GM18858 (cell line): ENCODE measurements around the gene FBXW12.

Experiments used
- ATAC-seq: cut with Tn5 transposase; IDR thresholded peaks from one replicate; pipeline ENCODE4 v1.9.1; 2021; ENCODE audit not compliant: unreplicated experiment

The FBXW12 gene

GRCh38 chr3:48406443-48407431 lies 34.7 kb downstream of the FBXW12 start:
- ATAC-seq = no peak

GRCh38 chr3:48407542-48408099 lies 35.6 kb downstream of the FBXW12 start:
- no peak for ATAC-seq

GRCh38 chr3:48408823-48409281 lies 36.8 kb downstream of the FBXW12 start:
- no peak for ATAC-seq

GRCh38 chr3:48409291-48410201 lies 37.5 kb downstream of the FBXW12 start:
- ATAC-seq = no peak

GRCh38 chr3:48410205-48411040 lies 38.4 kb downstream of the FBXW12 start:
- no peak for ATAC-seq

GRCh38 chr3:48411041-48411588 lies 39.1 kb downstream of the FBXW12 start:
- ATAC-seq = no peak

- no peak for ATAC-seq
Measured at GRCh38 chr3:48411606-48412374, 39.8 kb downstream of the FBXW12 start.

GRCh38 chr3:48412375-48413001 lies 40.5 kb downstream of the FBXW12 start:
- no peak for ATAC-seq

GRCh38 chr3:48413086-48413485 lies 41.1 kb downstream of the FBXW12 start:
- no peak for ATAC-seq

- no peak for ATAC-seq
Measured at GRCh38 chr3:48413611-48414010, 41.6 kb downstream of the FBXW12 start.

- no peak for ATAC-seq
Measured at GRCh38 chr3:48414376-48415250, 42.6 kb downstream of the FBXW12 start.

GRCh38 chr3:48415251-48415953 lies 43.4 kb downstream of the FBXW12 start:
- ATAC-seq = no peak

GRCh38 chr3:48416091-48416505 lies 44.1 kb downstream of the FBXW12 start:
- no peak for ATAC-seq

- ATAC-seq = no peak
Measured at GRCh38 chr3:48416546-48416945, 44.5 kb downstream of the FBXW12 start.

GRCh38 chr3:48417529-48418108 lies 45.6 kb downstream of the FBXW12 start:
- no peak for ATAC-seq

GRCh38 chr3:48418140-48418539 lies 46.1 kb downstream of the FBXW12 start:
- ATAC-seq = no peak

GRCh38 chr3:48418651-48419050 lies 46.6 kb downstream of the FBXW12 start:
- no peak for ATAC-seq
